Heart right ventricle (tissue), 16 donors: Measurements from ENCODE around the gene GIMAP5. TPM values are rescaled to one million over a fixed set of nuclear protein-coding genes. Genes with fewer than 3 reads are reported as not detected.

Experiments used
- ATAC-seq, 8 donors: fragments of 200-7000 bp; cut with Tn5 transposase; one replicate each; pipeline ENCODE4 v1.9.1; 2020; ENCODE audit warnings: mild to moderate bottlenecking in 8 of 8, moderate library complexity in 8 of 8, moderate number of reproducible peaks in 1 of 8
- DNase-seq, 2 donors: peaks; one replicate each; pipeline ENCODE4 v3.0.0-alpha.2; 2020
- H3K27ac ChIP-seq, 10 donors: fragments of 200-600 bp; sonication (generic) in 2 of 10; one replicate each; pipeline versions ENCODE4 v1.5.0 to v1.8.0; 2020 to 2022; ENCODE audit warnings: mild to moderate bottlenecking in 3 of 10
- H3K27me3 ChIP-seq, 7 donors: fragments of 200-600 bp; one replicate each; pipeline ENCODE4 v1.8.0; 2021 to 2022; ENCODE audit warnings: mild to moderate bottlenecking in 2 of 7
- H3K36me3 ChIP-seq, 9 donors: fragments of 200-600 bp; sonication (generic) in 1 of 9; one replicate each; pipeline versions ENCODE4 v1.5.0 to v1.8.0; 2020 to 2022; ENCODE audit warnings: mild to moderate bottlenecking in 2 of 9
- H3K4me1 ChIP-seq, 9 donors: fragments of 200-600 bp; sonication (generic) in 1 of 9; one replicate each; pipeline versions ENCODE4 v1.5.0 to v1.8.0; 2020 to 2022; ENCODE audit warnings: mild to moderate bottlenecking in 4 of 9
- H3K4me3 ChIP-seq, 10 donors: fragments of 200-600 bp; sonication (generic) in 2 of 10; one replicate each; pipeline versions ENCODE4 v1.5.0 to v1.8.0; 2020 to 2022; ENCODE audit warnings: mild to moderate bottlenecking in 7 of 10, moderate library complexity in 2 of 10
- H3K9me3 ChIP-seq, 11 donors: fragments of 200-600 bp in 10 of 11; sonication (generic) in 2 of 11; one replicate each; pipeline versions ENCODE4 v1.5.0 to v1.8.0; 2013 to 2022; ENCODE audit warnings: mild to moderate bottlenecking in 2 of 11, control low read depth in 1 of 11, moderate library complexity in 1 of 11
- WGBS, 2 donors: extraction: QIAGEN DNeasy Blood & Tissue Kit; methylation state at CpG; one replicate each; pipeline ENCODE4 v1.1.7; 2013; ENCODE audit warnings: inconsistent platforms in 1 of 2; 5-methylcytosine and 5-hydroxymethylcytosine counted together
- intact Hi-C, 10 donors: fragments of 100-400 bp; cut with DNase I; formaldehyde crosslinking; loops; one replicate each; pipeline versions ENCODE4 v1.11.1 to v1.14.2; 2022
- polyA plus RNA-seq, 2 donors: library from polyadenylated mRNA; stranded (reverse); fragments of 200-250 nt; gene quantifications; one replicate each; pipeline ENCODE4 v1.2.3, GENCODE V29; 2013
- total RNA-seq, 10 donors: library from RNA; stranded (reverse); fragmentation: NEBNext Ultra II Directional in 3 of 10; extraction: Animal tissue kit (Norgen Biotek cat#: 25700) in 3 of 10; gene quantifications; one replicate each; pipeline versions ENCODE4 v1.2.1 to v1.2.4, GENCODE V29; 2021 to 2023
- TF ChIP-seq, protein P1 (sequence below), 9 donors: fragments of 200-600 bp; sonication (generic) in 2 of 9; IDR thresholded peaks; one replicate each; pipeline versions ENCODE4 v1.5.0 to v1.8.0; 2021 to 2022; ENCODE audit warnings: antibody characterized with exemption in 9 of 9, mild to moderate bottlenecking in 5 of 9, moderate library complexity in 1 of 9
- donor health status: Arrhythmogenic right ventricular cardiomyopathy.
- donor health status: ischemic (EF 13 %, LVEDD 7.1; RV severe dilation, severe dysfunction).
- donor health status: healthy with polysubstance abuse.
- donor health status: DM: no; HTN: yes; CAD: no.
- donor health status: DM: no; HTN: no; CAD: no.
- donor health status: ischemic (EF 25% LVEDD 6.9; RV normal size, moderate dysfunction).
- donor health status: ischemic (EF 25% LVEDD 5.7; RV mildly dilated, moderate dysfunction).
- donor health status: healthy.
- donor health status: DM: yes; HTN: yes; CAD: no.
- donor health status: Ischemic cardiomyopathy.
- donor health status: ischemic (EF 35%, LVEDD 5.7; RV mildly dilated, moderate dysfunction).
- donor health status: nonischemic (EF 11% LVEDD 7.7; RV severe dilation, severe dysfunction).
- donor health status: DM: yes; HTN: yes; CAD: no.
- donor health status: PGD.
- donor health status: ischemic (EF 29% LVEDD 5.4; RV normal size, mild dysfunction).
- donor health status: nonischemic (EF 23%, LVEDD 6.1; RV moderate dilation, normal function).

GIMAP5 gene
- total and polyA plus RNA-seq, 12 donors = 6.5 to 35.0 (median 14.1) TPM

DNA sequence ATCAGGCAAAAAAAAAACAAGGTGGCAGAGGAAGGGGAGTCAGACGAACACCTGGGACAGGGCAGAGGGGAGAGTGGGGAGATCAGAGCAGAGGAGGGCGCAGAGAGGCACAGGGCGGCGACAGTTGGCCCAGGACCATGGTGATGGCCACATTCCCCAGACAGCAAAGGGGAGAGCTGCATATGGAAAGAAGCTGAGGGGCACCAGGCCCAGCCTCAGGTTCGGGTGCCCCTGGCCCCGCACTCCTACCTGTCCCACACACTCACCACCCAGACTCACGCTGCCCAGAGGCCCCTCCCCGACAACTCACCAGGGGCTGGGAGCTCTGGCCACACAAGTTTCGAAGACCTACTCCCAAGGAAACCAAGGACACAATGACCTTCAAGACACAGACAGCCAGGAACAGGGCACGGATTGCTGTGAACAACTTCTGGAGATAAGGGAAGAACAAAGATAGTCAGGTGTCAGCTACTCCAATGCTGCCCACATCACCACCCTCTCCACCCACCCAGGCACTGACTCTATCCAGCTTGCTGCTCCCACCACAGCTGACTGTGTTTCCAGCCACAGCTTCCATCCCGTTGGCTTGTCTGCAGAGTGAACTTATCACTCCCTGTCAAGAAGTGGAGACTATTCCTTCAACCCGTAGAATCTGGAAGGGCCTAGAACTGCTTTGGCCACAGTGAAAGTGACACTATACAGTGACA lies 54.7 kb downstream of the GIMAP5 start:
- 75 to 78% methylated on average over 12 of the region's 12 CpGs for WGBS, 2 donors

More for the DNA sequence above, 54.7 kb downstream of the GIMAP5 start:
- no peaks in the 10 kb centered on the region for H3K9me3 ChIP-seq
- DNase-seq = no peak
- TF ChIP-seq, protein P1, sequence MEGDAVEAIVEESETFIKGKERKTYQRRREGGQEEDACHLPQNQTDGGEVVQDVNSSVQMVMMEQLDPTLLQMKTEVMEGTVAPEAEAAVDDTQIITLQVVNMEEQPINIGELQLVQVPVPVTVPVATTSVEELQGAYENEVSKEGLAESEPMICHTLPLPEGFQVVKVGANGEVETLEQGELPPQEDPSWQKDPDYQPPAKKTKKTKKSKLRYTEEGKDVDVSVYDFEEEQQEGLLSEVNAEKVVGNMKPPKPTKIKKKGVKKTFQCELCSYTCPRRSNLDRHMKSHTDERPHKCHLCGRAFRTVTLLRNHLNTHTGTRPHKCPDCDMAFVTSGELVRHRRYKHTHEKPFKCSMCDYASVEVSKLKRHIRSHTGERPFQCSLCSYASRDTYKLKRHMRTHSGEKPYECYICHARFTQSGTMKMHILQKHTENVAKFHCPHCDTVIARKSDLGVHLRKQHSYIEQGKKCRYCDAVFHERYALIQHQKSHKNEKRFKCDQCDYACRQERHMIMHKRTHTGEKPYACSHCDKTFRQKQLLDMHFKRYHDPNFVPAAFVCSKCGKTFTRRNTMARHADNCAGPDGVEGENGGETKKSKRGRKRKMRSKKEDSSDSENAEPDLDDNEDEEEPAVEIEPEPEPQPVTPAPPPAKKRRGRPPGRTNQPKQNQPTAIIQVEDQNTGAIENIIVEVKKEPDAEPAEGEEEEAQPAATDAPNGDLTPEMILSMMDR (IDR thresholded peaks at IDR 0.05) = no peak
- H3K36me3 ChIP-seq = peaks cover 0 to 38% (median 0%) of the 10 kb centered on the region in 9 donors
- H3K4me1 ChIP-seq = peaks cover 11 to 40% (median 29%) of the 10 kb centered on the region in 9 donors
- peak in 2 of 8 donors; percentile 7 to 50 for ATAC-seq
- H3K27ac ChIP-seq = peak overlapping the region in 4 of 10 donors; percentile 26 to 54 (median 46)
- intact Hi-C loops = loop anchor here in 2 of 10 donors (5.0 to 10.0 kb wide), 2 partner anchors 85 to 193 kb away; no protein-coding TSS in a partner anchor
- no peak overlapping the region for H3K4me3 ChIP-seq
- H3K27me3 ChIP-seq = no peaks in the 10 kb centered on the region

Other genes starting within 250 kb of the GIMAP5 start
- gene GIMAP7, start 222.5 kb upstream of the GIMAP5 start, total RNA-seq = 10 to 100 TPM in 6 of 10 donors, 1 to 10 TPM in 4; 7.5 to 41.2 (median 19.6) TPM
- 10 to 100 TPM; 43.9 to 77.5 TPM for gene GIMAP7, start 222.5 kb upstream of the GIMAP5 start, polyA plus RNA-seq
- 10 to 100 TPM; 19.7 to 68.6 (median 31.0) TPM for gene GIMAP4, start 170.0 kb upstream of the GIMAP5 start, total RNA-seq
- 10 to 100 TPM; 39.0 to 50.8 TPM for gene GIMAP4, start 170.0 kb upstream of the GIMAP5 start, polyA plus RNA-seq
- gene GIMAP6, start 105.0 kb upstream of the GIMAP5 start, total RNA-seq = 10 to 100 TPM; 13.7 to 42.9 (median 25.5) TPM
- gene GIMAP6, start 105.0 kb upstream of the GIMAP5 start, polyA plus RNA-seq = 10 to 100 TPM; 20.2 to 24.3 TPM
- 10 to 100 TPM in 1 of 10 donors, 1 to 10 TPM in 9; 2.1 to 17.5 (median 4.6) TPM for gene GIMAP2, start 51.7 kb upstream of the GIMAP5 start, total RNA-seq
- 1 to 10 TPM; 5.3 to 5.8 TPM for gene GIMAP2, start 51.7 kb upstream of the GIMAP5 start, polyA plus RNA-seq
- gene GIMAP1, start 20.8 kb upstream of the GIMAP5 start, total RNA-seq = 10 to 100 TPM in 1 of 10 donors, 1 to 10 TPM in 9; 2.4 to 11.2 (median 4.3) TPM
- 10 to 100 TPM in 1 of 2 donors, 1 to 10 TPM in 1; 8.4 to 11.0 TPM for gene GIMAP1, start 20.8 kb upstream of the GIMAP5 start, polyA plus RNA-seq
- 100 to 1,000 TPM in 2 of 10 donors, 10 to 100 TPM in 8; 19.6 to 149 (median 52.6) TPM for gene TMEM176B, start 62.9 kb downstream of the GIMAP5 start, total RNA-seq
- gene TMEM176B, start 62.9 kb downstream of the GIMAP5 start, polyA plus RNA-seq = 10 to 100 TPM; 15.9 to 24.8 TPM
- gene TMEM176A, start 63.4 kb downstream of the GIMAP5 start, total RNA-seq = 10 to 100 TPM; 12.1 to 86.6 (median 22.2) TPM
- 10 to 100 TPM; 16.8 to 19.2 TPM for gene TMEM176A, start 63.4 kb downstream of the GIMAP5 start, polyA plus RNA-seq
- 1 to 10 TPM in 1 of 10 donors, under 1 TPM in 7, not detected in 2; 0.09 to 1.2 (median 0.37) TPM for gene AOC1, start 115.1 kb downstream of the GIMAP5 start, total RNA-seq
- under 1 TPM in 1 of 2 donors, not detected in 1; 0.04 TPM for gene AOC1, start 115.1 kb downstream of the GIMAP5 start, polyA plus RNA-seq
- gene KCNH2, start 240.9 kb downstream of the GIMAP5 start, total RNA-seq = 100 to 1,000 TPM in 1 of 10 donors, 10 to 100 TPM in 9; 63.2 to 126 (median 78.4) TPM
- gene KCNH2, start 240.9 kb downstream of the GIMAP5 start, polyA plus RNA-seq = 10 to 100 TPM; 50.2 to 99.9 TPM